NB4 (cell line): Measurements from ENCODE around the gene RTP3.

ENCODE experiments used
- DNase-seq: peaks from one replicate; pipeline ENCODE4 v3.0.0; 2010; ENCODE audit warnings: low read depth
- H3K4me3 ChIP-seq: one replicate; pipeline ENCODE4 v1.5.1; 2011; ENCODE audit warnings: mild to moderate bottlenecking, low read depth, low read length, moderate library complexity
- CTCF ChIP-seq: IDR thresholded peaks from one replicate; pipeline ENCODE4 v1.5.1; 2012; ENCODE audit warnings: low read depth, low read length
- MAX ChIP-seq: IDR thresholded peaks from 2 replicates; pipeline ENCODE4 v1.6.1; 2011; ENCODE audit warnings: low read depth, low read length
- MYC ChIP-seq: IDR thresholded peaks from 2 replicates; pipeline ENCODE4 v1.6.1; 2011; ENCODE audit warnings: low read depth, low read length
- POLR2A ChIP-seq: IDR thresholded peaks from 2 replicates; pipeline ENCODE4 v1.6.1; 2011; ENCODE audit warnings: mild to moderate bottlenecking; ENCODE audit not compliant: insufficient read length; ENCODE audit errors: extremely low read depth

The RTP3 gene

GRCh38 chr3:46484911-46485778 is 12.6 kb upstream of the RTP3 start:
- H3K4me3 ChIP-seq, result no peak overlapping the region
- no peak for DNase-seq

GRCh38 chr3:46485779-46486175 is 12.0 kb upstream of the RTP3 start:
- no peak overlapping the region for H3K4me3 ChIP-seq
- TF ChIP-seq MAX (no peak), MYC (no peak), POLR2A (no peak), CTCF (no peak)
- DNase-seq, result no peak

More at GRCh38 chr3:46484911-46485778, 12.6 kb upstream of the RTP3 start:
- TF ChIP-seq MAX, result no peak
- no peak for TF ChIP-seq CTCF
- no peak for TF ChIP-seq MYC
- TF ChIP-seq POLR2A, result no peak

GRCh38 chr3:46488735-46489361 is 8.9 kb upstream of the RTP3 start:
- peak; percentile 96 for DNase-seq
- H3K4me3 ChIP-seq, result no peak overlapping the region
- peak; percentile 61 for TF ChIP-seq MAX
- peak; percentile 24; the same call in 1 of the 2 replicates for TF ChIP-seq MYC
- no peak for TF ChIP-seq POLR2A
- peak; percentile 99 for TF ChIP-seq CTCF

GRCh38 chr3:46489381-46489780 is 8.4 kb upstream of the RTP3 start:
- no peak for DNase-seq
- no peak overlapping the region for H3K4me3 ChIP-seq
- TF ChIP-seq CTCF (no peak), POLR2A (no peak), MYC (no peak), MAX (no peak)

- no peak overlapping the region for H3K4me3 ChIP-seq
- TF ChIP-seq MYC (no peak), CTCF (no peak), MAX (no peak), POLR2A (no peak)
- peak; percentile 70 for DNase-seq
These were observed 7.9 kb upstream of the RTP3 start for GRCh38 chr3:46489875-46490274.
